Skeletal muscle tissue (tissue), 4 donors: ENCODE data around the gene DEAF1. TPM values are rescaled to one million over a fixed set of nuclear protein-coding genes. Genes with fewer than 3 reads are reported as not detected.

Experiments used
- H3K27ac ChIP-seq: one replicate; pipeline ENCODE4 v1.7.0; 2013; ENCODE audit warnings: mild to moderate bottlenecking, low read depth, low read length, inconsistent platforms
- H3K27me3 ChIP-seq, 3 donors: one replicate each; pipeline ENCODE4 v1.7.0; 2013; ENCODE audit warnings: low read length in 3 of 3; ENCODE audit not compliant: control insufficient read depth in 3 of 3, insufficient read depth in 3 of 3
- H3K36me3 ChIP-seq, 3 donors: one replicate each; pipeline ENCODE4 v1.7.0; 2013; ENCODE audit warnings: low read length in 3 of 3; ENCODE audit not compliant: control insufficient read depth in 3 of 3, insufficient read depth in 3 of 3
- H3K4me1 ChIP-seq, 3 donors: one replicate each; pipeline ENCODE4 v1.7.0; 2013; ENCODE audit warnings: low read length in 3 of 3, mild to moderate bottlenecking in 3 of 3; ENCODE audit not compliant: control insufficient read depth in 3 of 3, insufficient read depth in 3 of 3
- H3K4me3 ChIP-seq, 3 donors: one replicate each; pipeline ENCODE4 v1.7.0; 2013; ENCODE audit warnings: low read length in 3 of 3
- H3K9ac ChIP-seq, 3 donors: one replicate each; pipeline ENCODE4 v1.7.0; 2013; ENCODE audit warnings: low read length in 3 of 3, mild to moderate bottlenecking in 3 of 3, moderate library complexity in 2 of 3, low read depth in 1 of 3
- H3K9me3 ChIP-seq, 3 donors: one replicate each; pipeline ENCODE4 v1.7.0; 2013; ENCODE audit warnings: low read length in 3 of 3; ENCODE audit not compliant: control insufficient read depth in 3 of 3
- total RNA-seq: library from RNA; depleted of rRNA; stranded (reverse); fragments of >200 nt; gene quantifications from one replicate; pipeline ENCODE4 v1.2.3, GENCODE V29; 2014
- donor health status: Osteomylitis.

The DEAF1 gene
- total RNA-seq, 1 donor from 2014 or later = 17.2 TPM

- H3K4me3 ChIP-seq = no peak overlapping the region
- peaks cover 32 to 71% (median 45%) of the 10 kb centered on the region in 3 donors for H3K27me3 ChIP-seq
- no peak overlapping the region for H3K27ac ChIP-seq
- H3K9ac ChIP-seq = no peak overlapping the region
- no peaks in the 10 kb centered on the region for H3K9me3 ChIP-seq
- H3K36me3 ChIP-seq = no peaks in the 10 kb centered on the region
- peaks cover 0 to 10% (median 6%) of the 10 kb centered on the region in 3 donors for H3K4me1 ChIP-seq
These were observed 26.8 kb upstream of the DEAF1 start for GRCh38 chr11:721741-722345.

- Histone ChIP-seq H3K4me1 (peaks cover 0 to 10% (median 6%) of the 10 kb centered on the region in 3 donors), H3K4me3 (no peak overlapping the region), H3K27ac (no peak overlapping the region), H3K36me3 (no peaks in the 10 kb centered on the region), H3K9ac (no peak overlapping the region), H3K27me3 (peaks cover 32 to 70% (median 42%) of the 10 kb centered on the region in 3 donors), H3K9me3 (no peaks in the 10 kb centered on the region)
These were observed 26.3 kb upstream of the DEAF1 start for GRCh38 chr11:721247-721740.

- H3K27ac ChIP-seq = no peak overlapping the region
- no peak overlapping the region for H3K4me3 ChIP-seq
- H3K9ac ChIP-seq = no peak overlapping the region
- peaks cover 32 to 69% (median 42%) of the 10 kb centered on the region in 3 donors for H3K27me3 ChIP-seq
- no peaks in the 10 kb centered on the region for H3K9me3 ChIP-seq
- no peaks in the 10 kb centered on the region for H3K36me3 ChIP-seq
- H3K4me1 ChIP-seq = peaks cover 0 to 10% (median 6%) of the 10 kb centered on the region in 3 donors
These were observed 25.7 kb upstream of the DEAF1 start for GRCh38 chr11:720642-721246.

- Histone ChIP-seq H3K4me1 (peaks cover 0 to 10% (median 6%) of the 10 kb centered on the region in 3 donors), H3K4me3 (no peak overlapping the region), H3K27me3 (peaks cover 32 to 62% (median 36%) of the 10 kb centered on the region in 3 donors), H3K9me3 (no peaks in the 10 kb centered on the region), H3K36me3 (no peaks in the 10 kb centered on the region), H3K9ac (no peak overlapping the region), H3K27ac (no peak overlapping the region)
These were observed 25.1 kb upstream of the DEAF1 start for GRCh38 chr11:720017-720641.

- no peaks in the 10 kb centered on the region for H3K36me3 ChIP-seq
- no peak overlapping the region for H3K9ac ChIP-seq
- H3K4me3 ChIP-seq = no peak overlapping the region
- no peaks in the 10 kb centered on the region for H3K9me3 ChIP-seq
- H3K4me1 ChIP-seq = peaks cover 0 to 10% (median 6%) of the 10 kb centered on the region in 3 donors
- H3K27me3 ChIP-seq = peaks cover 31 to 55% (median 31%) of the 10 kb centered on the region in 3 donors
- no peak overlapping the region for H3K27ac ChIP-seq
These were observed 24.4 kb upstream of the DEAF1 start for GRCh38 chr11:719214-720016.

- no peak overlapping the region for H3K27ac ChIP-seq
- no peaks in the 10 kb centered on the region for H3K9me3 ChIP-seq
- peaks cover 9 to 26% (median 14%) of the 10 kb centered on the region in 3 donors for H3K27me3 ChIP-seq
- peaks cover 0 to 2% (median 0%) of the 10 kb centered on the region in 3 donors for H3K4me1 ChIP-seq
- H3K4me3 ChIP-seq = no peak overlapping the region
- H3K9ac ChIP-seq = no peak overlapping the region
- no peaks in the 10 kb centered on the region for H3K36me3 ChIP-seq
These were observed 19.4 kb upstream of the DEAF1 start for GRCh38 chr11:714436-714835.

- H3K4me3 ChIP-seq = no peak overlapping the region
- no peak overlapping the region for H3K9ac ChIP-seq
- peaks cover 0 to 4% (median 0%) of the 10 kb centered on the region in 3 donors for H3K36me3 ChIP-seq
- peaks cover 6 to 26% (median 14%) of the 10 kb centered on the region in 3 donors for H3K4me1 ChIP-seq
- H3K27me3 ChIP-seq = peaks cover 23 to 45% (median 27%) of the 10 kb centered on the region in 3 donors
- no peaks in the 10 kb centered on the region for H3K9me3 ChIP-seq
- H3K27ac ChIP-seq = no peak overlapping the region
These were observed 14.3 kb upstream of the DEAF1 start for GRCh38 chr11:709109-709997.

- Histone ChIP-seq H3K27me3 (peaks cover 23 to 45% (median 27%) of the 10 kb centered on the region in 3 donors), H3K9ac (no peak overlapping the region)
These were observed 13.5 kb upstream of the DEAF1 start for GRCh38 chr11:708511-708910.

More at GRCh38 chr11:708511-708910, 13.5 kb upstream of the DEAF1 start:
- Histone ChIP-seq H3K4me3 (no peak overlapping the region), H3K4me1 (peaks cover 8 to 30% (median 14%) of the 10 kb centered on the region in 3 donors), H3K36me3 (peaks cover 0 to 6% (median 0%) of the 10 kb centered on the region in 3 donors), H3K27ac (no peak overlapping the region), H3K9me3 (no peaks in the 10 kb centered on the region)
